SK-N-DZ (cell line): ENCODE measurements around the gene ZNF8.
A peak's percentile ranks its signal among the peaks of the same experiment; 100 is the strongest.
"Not testable (repeated sequence)": the region's sequence is repeated elsewhere in the genome, so short reads cannot be mapped to it uniquely, and the experiment has no call there.

Source experiments
- DNase-seq: peaks from one replicate; pipeline ENCODE4 v3.0.0-alpha.2; 2015; ENCODE audit warnings: low spot score

ZNF8 gene

DNA sequence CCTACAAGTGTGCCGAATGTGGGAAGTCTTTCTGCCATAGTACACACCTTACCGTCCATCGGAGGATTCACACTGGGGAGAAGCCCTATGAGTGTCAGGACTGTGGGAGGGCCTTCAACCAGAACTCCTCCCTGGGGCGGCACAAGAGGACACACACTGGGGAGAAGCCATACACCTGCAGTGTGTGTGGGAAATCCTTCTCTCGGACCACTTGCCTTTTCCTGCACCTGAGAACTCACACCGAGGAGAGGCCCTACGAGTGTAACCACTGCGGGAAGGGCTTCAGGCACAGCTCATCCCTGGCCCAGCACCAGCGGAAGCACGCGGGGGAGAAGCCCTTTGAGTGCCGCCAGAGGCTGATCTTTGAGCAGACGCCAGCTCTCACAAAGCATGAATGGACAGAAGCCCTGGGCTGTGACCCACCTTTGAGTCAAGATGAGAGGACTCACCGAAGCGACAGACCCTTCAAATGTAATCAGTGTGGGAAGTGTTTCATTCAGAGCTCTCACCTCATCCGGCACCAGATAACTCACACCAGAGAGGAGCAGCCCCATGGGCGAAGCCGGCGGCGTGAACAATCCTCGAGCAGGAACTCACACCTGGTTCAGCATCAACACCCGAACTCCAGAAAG is 16.1 kb downstream of the ZNF8 start:
- no peak for DNase-seq

DNA sequence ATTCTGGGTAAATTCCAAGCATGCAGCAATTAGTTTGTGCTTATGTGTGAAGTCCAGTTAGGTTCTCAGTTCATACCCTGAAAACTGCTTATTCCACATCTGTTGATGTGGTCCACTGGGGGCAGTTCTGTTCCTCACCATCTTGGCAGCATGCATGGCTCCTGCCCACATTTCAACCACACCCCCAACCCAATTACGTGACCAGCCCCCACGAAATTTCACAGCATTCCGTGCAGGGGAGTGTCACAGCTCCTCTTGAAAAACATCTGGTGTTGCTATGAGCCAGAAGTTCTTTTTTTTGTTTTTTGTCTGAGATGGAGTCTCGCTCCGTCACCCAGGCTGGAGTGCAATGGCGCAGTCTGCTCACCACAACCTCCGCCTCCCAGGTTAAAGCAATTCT is 17.3 kb downstream of the ZNF8 start:
- DNase-seq = no peak

DNA sequence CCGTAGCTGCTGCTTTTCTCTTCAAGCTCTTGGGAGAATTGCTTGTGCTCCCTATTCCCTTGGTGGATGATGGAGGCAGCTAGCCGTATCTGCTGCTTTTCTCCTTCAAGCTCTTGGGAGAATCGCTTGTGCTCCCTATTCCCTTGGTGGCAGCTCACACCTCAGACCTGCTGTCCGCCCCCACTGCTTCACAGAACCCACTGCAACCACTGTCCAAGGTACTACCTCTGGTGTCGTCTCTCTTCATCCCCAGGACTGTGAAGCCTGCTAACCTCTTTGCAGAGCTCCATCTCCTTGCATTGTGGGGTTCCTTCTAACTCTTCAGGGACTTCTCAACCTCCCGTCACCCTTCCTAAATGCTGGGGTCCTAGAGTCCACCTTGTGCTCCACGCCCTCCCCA is 21.9 kb downstream of the ZNF8 start:
- DNase-seq = no peak

DNA sequence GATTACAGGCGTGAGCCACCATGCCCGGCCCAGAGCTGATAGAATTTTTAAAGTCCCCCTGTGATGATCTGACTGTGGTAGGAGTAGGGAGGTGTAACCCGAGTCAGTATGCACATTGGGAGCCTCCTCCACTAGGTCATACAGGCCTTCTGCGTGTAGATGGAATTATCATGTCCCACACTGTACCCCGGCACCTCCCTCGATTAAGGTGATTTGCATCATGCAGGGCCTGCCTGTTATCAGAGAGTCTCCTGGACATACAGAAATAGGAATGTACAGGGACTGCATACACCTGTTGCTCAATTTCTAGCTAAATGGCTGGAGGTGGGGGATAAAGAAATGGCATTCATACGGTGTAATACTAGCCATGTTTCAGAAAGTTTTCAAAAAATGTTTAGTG is 25.5 kb downstream of the ZNF8 start:
- no peak for DNase-seq

DNA sequence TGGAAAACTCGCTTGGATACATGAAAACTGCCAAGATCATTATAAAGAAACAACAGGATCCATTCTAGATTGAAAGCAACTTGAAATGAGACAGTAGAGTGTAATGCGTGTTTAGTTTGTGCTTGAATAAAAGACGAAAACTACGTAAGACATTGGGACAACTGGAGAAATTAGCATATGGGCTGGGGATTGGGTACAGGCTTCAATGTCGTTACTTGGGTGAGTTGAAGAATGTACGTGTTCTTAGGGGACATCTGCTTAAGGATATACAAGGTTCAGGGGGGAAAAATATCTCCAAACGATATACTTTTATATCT is 26.0 kb downstream of the ZNF8 start:
- no peak for DNase-seq

DNA sequence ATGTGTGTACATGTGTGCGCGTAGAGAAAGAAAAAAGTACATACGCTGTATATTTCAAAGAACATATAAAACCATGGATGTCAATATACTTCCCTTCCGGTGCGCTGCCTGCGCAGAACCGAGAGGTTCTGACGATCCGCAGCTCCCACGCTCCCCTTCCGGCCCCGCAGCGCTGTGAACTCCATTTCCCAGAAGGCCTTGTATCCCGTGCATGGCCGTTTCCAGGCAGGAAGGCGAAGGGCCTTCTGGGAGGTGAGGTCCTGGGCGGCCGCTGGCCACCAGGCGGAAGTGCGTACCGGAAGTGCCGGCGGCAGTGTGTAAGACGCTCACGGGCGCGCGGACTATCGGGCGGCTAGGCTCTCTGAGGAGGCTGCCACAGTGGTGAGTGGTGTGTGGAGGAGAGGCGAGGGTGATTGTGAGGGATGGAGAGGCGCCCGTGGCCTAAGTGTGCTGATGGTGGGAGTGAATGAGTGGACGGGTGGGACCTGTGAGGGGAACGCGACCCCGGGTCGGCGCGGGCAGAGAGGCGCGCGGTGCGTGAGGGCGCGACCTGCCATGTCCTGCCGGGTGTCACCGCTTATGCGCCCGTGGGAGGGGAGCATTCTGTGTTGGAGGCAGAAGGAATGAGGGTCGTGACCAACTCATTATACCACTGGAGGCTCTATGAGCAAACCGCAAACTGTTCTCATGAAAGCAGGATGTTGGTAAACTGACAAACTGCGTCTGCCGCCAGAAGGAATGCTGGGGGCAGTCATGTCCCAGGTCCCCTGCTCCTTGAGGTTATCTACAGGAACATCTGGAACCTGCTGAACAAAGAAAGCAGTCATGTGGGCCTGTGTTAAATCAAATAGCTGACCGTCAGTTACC is 26.5 kb downstream of the ZNF8 start, which contains the start of gene ERVK3-1:
Gene ERVK3-1 (plus strand): TSS at position 313 of the 867 bp plus-strand sequence. CDS start 6,792 bp downstream, outside the sequence.
- DNase-seq = peak; percentile 91

DNA sequence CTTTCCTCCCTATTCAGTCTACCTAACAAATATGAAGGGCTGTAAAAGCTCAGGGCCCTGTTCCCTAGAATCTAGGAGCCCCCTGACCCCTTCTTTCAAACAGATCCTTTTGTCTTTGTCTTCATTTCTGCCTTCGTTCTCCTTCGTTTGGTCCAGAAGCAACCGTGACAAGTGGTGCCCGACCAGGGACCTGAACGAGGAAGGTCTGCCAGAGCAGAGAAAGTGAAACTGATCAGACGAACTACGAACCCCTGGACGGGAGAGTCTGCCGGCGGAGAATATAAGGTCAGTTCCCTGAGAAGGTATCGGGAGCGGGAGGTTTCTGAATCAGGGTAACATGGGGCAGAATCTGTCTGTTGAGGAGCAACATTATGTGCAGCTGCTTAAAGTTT is 27.2 kb downstream of the ZNF8 start:
- DNase-seq = no peak

DNA sequence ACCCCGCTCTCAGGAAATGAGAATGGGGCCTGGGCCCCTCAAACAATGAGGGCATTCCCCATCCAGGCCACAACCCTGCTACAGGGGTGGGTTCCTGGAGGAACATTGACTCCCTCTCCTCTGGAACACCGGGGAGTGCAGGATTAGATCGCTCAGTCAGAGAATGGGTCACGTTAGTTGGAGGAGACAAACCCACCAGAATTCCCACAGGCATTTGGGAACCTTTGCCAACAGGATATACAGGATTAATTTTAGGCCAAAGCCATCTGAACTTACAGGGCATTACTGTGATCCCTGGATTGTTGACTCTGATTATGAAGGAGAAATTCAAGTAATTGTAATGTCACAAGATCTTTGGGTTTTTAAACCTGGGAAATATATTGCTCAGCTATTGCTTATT is 29.0 kb downstream of the ZNF8 start:
- no peak for DNase-seq

DNA sequence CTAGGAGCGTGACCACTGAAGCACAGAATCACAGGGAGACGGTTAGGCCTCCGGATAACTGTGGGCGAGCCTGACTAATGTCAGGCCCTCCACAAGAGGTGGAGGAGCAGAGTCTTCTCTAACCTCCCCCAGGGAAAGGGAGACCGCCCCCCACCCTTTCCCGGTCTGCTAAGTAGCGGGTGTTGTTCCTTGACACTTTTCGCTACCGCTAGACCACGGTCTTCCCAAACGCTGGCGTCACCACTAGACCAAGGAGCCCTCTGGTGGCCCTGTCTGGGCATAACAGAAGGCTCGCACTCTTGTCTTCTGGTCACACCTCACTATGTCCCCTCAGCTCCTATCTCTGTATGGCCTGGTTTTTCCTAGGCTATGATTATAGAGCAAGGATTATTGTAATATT is 31.9 kb downstream of the ZNF8 start:
- DNase-seq = not testable (repeated sequence)

DNA sequence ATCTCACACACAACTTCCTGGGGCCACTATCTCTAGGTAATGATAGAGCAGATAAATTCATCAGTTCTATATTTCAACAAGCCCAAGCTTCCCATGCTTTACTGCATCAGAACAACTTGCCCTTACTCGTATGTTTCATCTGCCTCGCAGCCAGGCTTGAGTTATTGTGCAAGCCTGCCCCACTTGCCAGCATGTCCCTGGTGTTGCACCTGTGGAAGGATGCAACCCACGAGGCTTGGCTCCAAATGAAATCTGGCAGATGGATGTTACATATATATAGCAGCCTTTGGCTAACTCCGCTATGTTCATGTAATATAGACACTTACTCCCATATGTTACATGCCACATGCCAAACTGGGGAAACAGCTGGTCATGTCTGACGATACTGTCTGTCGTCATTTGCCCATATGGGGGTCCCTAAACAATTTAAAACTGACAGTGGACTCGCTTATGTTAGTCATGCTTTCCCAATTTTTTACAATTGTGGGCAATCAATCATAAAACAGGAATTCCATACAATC is 32.6 kb downstream of the ZNF8 start:
- no peak for DNase-seq

DNA sequence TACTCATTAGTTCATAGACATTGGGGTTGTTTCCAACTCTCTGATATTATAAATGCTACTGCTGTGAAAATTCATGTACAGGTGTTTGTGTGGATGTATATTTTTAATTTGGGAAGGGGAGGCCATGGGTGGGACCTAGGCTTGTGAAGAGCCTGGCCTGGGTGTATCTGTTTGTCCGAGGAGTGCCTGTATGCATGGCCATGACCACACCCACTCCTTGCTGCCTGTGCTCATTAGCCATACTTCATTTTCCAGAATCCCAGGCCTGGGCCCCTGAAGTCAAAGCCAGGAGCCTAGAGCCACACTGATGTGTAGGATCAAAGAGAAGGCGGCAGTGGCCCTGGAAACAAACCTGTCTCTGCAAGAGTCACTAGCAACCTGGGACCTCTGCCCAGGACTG is 36.8 kb downstream of the ZNF8 start:
- no peak for DNase-seq

DNA sequence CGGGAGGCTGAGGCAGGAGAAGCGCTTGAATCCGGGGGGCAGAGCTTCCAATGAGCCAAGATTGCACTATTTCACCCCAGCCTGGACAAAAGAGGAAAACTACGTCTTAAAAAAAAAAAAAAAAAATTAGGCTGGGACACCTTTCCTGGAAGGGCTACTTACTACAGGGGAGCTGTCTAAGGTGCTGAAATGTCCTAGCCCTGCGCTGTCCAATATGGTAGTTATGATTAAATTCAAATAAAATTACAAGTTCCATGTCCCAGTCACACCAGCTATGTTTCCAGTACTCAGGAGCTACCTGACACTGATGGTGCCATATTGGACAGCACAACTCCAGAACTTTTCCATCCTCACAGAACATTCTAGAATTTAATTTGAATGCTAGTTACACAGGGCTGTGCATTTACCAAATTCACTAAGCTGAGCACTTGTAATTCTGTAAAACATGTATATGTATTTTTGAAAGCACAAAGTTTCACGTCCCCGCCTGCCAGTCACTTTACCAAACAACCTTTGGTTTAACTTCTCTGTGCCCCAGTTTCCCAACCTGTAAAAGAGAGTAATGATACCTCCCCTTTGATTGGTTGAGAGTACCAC is 38.8 kb downstream of the ZNF8 start:
- no peak for DNase-seq

DNA sequence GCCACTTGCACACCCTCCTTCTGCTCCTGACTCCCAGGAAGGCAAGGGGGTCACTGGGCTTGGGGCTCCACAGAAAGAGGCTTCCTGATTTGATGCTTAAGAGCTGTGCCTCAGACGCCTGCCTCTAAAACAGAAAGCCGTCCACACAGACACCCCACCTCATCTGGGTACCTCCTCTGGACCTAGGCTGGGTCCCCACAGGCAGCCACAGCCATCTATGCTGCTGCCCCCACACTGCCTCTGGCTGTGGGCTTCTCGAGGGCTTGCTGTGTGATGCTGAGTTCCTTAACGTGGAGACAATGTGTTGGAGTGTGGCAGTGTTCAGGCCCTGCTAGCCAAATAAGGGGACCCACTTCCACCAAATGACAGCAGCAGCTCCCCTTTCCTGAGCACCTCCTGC is 39.5 kb downstream of the ZNF8 start:
- no peak for DNase-seq

DNA sequence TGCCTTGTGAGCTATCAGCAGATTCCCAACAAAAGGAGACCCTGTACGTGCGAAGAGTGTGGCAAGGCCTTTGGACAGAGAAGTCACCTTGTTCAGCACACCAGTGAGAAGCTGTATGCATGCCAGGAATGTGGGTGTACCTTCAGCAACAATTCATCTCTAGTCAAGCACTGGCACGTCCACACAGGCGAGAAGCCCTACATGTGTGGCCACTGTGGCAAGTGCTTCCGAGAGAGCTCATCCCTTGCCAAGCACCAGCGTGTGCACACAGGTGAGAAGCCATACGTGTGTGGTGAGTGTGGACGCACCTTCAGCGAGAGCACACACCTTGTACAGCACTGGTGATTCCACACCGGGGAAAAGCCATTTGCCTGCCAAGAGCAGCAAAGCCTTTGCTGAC is 40.5 kb downstream of the ZNF8 start:
- no peak for DNase-seq

DNA sequence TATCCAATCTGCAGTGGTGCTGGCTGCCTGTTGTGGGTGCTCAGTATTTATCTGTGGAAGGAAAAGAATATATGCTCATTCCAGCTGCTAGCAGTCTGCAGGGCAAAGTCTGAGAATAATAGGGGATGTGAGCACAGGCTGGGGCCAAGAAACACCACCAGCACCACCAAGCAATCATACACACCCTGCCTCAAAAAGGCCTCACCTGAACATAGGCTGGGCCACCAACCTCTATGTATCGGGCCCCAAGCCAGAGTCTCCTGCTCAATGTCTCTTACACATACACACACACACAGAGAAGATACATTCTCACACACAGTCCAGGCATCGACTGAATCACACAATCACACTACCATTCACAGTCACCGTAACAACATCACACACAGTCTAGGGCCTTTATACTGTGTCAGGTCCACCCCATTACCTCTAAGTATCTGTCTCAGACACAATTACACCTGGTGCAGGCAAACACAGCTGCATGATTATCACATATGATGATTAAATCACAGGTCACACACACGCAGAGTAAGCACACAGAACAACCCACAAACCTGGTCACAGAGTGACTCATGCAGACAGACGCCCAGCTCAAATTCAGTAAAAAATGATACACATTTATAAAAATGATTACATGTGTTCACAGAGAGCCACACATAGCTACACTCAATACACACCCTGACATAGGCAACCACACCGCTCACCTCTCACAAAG is 46.7 kb downstream of the ZNF8 start:
- no peak for DNase-seq

DNA sequence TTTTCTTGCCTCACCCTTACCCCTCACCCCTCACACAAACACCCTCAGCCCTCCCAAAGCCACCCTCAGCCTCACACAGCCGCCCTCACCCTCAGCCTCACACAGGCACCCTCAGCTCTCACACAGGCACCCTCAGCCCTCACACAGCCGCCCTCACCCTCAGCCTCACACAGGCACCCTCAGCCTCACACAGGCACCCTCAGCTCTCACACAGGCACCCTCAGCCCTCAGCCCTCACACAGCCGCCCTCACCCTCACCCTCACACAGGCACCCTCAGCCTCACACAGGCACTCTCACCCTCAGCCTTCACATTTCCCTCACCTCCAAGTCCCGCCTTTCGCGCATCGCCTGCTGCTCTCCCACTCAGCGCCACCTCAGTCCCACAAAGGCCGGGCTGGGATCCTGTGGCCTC is 47.8 kb downstream of the ZNF8 start:
- DNase-seq = no peak

DNA sequence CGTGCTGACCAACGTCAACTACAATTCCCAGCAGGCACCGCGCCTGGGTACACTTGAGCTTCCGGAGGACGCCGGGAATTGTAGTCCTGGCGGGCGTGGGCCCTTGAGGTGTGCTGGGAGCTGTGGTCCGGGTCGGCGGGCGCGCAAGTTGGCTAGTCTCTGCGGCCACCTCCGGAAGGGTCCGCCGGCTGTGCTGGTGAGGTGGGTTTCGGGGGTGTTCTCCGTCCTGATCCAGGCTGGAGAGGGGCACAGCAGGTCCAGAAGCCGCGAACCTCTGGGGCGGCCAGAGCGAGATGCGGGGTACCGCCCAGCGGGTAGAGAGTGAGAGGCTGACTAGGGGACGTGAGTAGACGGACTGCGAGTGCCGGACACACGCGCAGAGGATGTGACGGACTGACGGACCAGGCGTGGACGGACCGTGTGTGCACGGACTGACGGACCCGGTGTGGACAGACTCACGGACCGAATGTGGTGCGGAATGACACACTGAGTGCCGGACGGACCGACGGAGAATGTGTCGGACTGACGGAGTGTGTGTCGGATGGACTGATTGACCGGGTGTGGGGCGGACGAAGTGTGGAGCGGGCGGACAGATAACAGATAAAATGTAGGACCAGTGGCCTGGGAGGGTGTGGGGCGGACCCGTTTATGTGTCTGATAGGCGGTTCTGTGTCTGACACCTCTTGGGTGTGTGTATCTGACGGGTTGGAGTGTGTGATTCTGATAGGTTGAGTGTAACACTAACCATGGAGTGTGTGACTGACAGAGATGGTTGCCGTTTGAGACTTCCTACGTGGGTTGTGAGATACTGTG is 48.4 kb downstream of the ZNF8 start, which contains the start of gene ZSCAN22:
Gene ZSCAN22 (plus strand): TSS at position 81 of the 813 bp plus-strand sequence. CDS start 7,809 bp downstream, outside the sequence.
- DNase-seq = peak; percentile 90

DNA sequence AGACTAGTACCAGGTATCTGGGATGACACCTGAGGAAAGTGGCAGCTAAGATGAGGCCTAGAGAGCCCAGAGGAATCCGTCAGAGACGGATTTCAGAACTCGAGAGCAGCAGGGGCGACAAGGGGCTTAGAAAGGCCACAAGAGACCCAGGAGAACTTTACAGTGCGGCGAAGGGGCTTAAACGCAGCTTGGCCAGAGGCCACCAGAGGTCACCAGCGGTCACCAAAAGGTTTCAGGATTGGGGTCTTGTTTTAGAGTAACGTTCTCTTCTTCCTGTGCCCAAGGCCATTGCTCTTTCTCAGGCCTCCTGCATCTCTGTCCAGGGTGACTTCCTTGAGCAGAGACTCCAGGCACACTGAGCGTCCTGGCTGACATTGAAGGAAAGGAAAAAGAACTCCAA is 50.2 kb downstream of the ZNF8 start:
- peak; percentile 13 for DNase-seq

DNA sequence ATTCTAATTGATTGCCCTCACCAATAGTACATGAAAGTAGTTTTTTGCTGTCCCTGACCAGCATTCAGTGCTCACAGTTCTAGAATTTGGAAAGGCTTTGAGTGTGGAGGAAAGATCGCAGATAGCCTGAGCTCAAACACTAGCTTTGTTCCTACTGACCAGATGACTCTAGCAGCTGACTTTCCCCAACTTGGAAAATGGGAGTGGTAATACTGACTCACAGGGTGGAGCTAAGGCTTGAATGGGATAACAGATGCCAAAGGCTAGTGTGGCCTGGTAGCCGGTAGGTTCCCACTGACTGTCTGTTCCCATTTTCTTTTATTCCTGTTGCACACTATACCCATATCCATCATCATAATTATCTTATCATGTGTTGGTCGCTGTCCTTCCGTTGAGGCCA is 51.7 kb downstream of the ZNF8 start:
- DNase-seq = no peak

DNA sequence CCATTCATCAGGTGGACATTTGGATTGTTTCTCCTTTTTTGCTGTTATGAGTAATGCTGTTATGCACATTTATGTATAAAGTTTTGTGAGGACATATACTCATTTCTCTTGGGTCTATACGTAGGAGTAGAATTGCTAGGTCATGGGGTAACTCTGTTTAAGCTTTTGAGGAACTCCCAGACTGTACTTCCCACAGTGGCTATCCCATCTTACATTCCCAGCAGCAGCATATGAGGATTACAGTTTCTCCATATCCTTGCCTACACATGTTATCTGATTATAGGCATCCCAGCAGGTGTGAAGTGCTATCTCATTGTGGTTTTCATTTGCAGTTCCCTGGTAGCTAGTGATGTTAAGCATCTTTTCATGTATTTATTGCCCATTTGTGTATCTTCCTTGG is 53.9 kb downstream of the ZNF8 start:
- no peak for DNase-seq

DNA sequence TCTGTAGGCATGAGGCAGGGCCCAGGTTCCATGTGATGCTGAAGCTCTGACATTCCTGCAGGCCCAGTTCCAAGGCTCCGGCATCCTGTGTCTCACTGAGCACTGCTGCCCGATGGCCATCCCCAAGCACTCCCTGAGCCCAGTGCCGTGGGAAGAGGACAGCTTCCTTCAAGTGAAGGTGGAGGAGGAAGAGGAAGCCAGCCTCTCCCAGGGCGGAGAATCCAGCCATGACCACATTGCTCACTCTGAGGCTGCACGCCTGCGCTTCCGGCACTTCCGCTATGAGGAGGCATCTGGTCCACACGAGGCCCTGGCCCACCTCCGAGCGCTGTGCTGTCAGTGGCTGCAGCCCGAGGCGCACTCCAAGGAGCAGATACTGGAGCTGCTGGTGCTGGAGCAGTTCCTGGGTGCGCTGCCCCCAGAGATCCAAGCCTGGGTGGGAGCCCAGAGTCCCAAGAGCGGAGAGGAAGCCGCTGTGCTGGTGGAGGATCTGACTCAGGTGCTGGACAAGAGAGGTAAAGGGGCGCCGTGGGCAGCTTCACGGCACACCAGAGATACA is 56.0 kb downstream of the ZNF8 start:
- no peak for DNase-seq
